22Rv1 (cell line): Measurements from ENCODE around the gene AUTS2.

Source experiments
- CTCF ChIP-seq: fragments of 450-650 bp; IDR thresholded peaks from 2 replicates; pipeline ENCODE4 v1.5.1; 2017; ENCODE audit warnings: mild to moderate bottlenecking
- ZFX ChIP-seq: fragments of 450-650 bp; IDR thresholded peaks from 2 replicates; pipeline ENCODE4 v1.6.1; 2017; ENCODE audit warnings: antibody characterized with exemption, borderline replicate concordance

GRCh38 chr7:70830060-70830395 lies 1231.8 kb downstream of the AUTS2 start:
- TF ChIP-seq CTCF (no peak), ZFX (no peak)
